Activated T-cell treated with anti-CD3 and anti-CD28 coated beads, Interleukin-2, amount 50 U/mL, for 72 hours (primary cell): ENCODE measurements around the gene SMIM10L2A. TPM values are rescaled to one million over a fixed set of nuclear protein-coding genes. Genes with fewer than 3 reads are reported as not detected.

Source experiments
- ATAC-seq, 2 donors: fragments of 150-1000 bp; cut with Tn5 transposase; replicated peaks in 1 of 2; 2 replicates each; pipeline ENCODE4 v1.10.0; 2021; ENCODE audit warnings: moderate library complexity in 2 of 2, mild to moderate bottlenecking in 1 of 2
- DNase-seq, 2 donors: peaks; one replicate each; pipeline ENCODE4 v3.0.0; 2021 to 2022; ENCODE audit warnings: mixed read lengths in 1 of 2
- H3K27ac Mint-ChIP-seq: one replicate; pipeline ENCODE4 v1.8.0; 2022; ENCODE audit warnings: mild to moderate bottlenecking, moderate library complexity, mixed read lengths
- H3K27me3 Mint-ChIP-seq: one replicate; pipeline ENCODE4 v1.8.0; 2022; ENCODE audit warnings: low read depth, mixed read lengths
- H3K36me3 Mint-ChIP-seq, 2 donors: one replicate each; pipeline ENCODE4 v1.8.0; 2022; ENCODE audit warnings: mixed read lengths in 2 of 2, mild to moderate bottlenecking in 1 of 2; ENCODE audit not compliant: insufficient read depth in 2 of 2
- H3K4me1 Mint-ChIP-seq: one replicate; pipeline ENCODE4 v1.8.0; 2022; ENCODE audit warnings: low read depth, mixed read lengths
- H3K4me3 Mint-ChIP-seq, 2 donors: one replicate each; pipeline ENCODE4 v1.8.0; 2022; ENCODE audit warnings: mild to moderate bottlenecking in 2 of 2, mixed read lengths in 2 of 2, moderate library complexity in 2 of 2
- H3K9me3 Mint-ChIP-seq, 2 donors: one replicate each; pipeline ENCODE4 v1.8.0; 2022; ENCODE audit warnings: mixed read lengths in 2 of 2
- total RNA-seq, 2 donors: library from RNA; stranded (reverse); gene quantifications; one replicate each; pipeline ENCODE4 v1.2.3, GENCODE V29; 2022

SMIM10L2A gene
- under 1 TPM; 0.24 to 0.44 TPM for total RNA-seq

- peak; percentile 59 to 76 for ATAC-seq
Measured at GRCh38 chrX:135421932-135422809, at the start of gene SMIM10L2A. Gene SMIM10L2A (plus strand): TSS chrX:135421944. CDS start chrX:135422132, 188 bp downstream.

GRCh38 chrX:135373357-135373756 is 48.4 kb upstream of the SMIM10L2A start:
- H3K27ac Mint-ChIP-seq = no peak overlapping the region
- H3K36me3 Mint-ChIP-seq = peaks cover 4 to 8% of the 10 kb centered on the region in 2 donors
- ATAC-seq = peak in 1 of 2 donors; percentile 15
- no peak for DNase-seq
- peaks cover 0 to 8% of the 10 kb centered on the region in 2 donors for H3K9me3 Mint-ChIP-seq
- peaks cover 8% of the 10 kb centered on the region for H3K27me3 Mint-ChIP-seq
- H3K4me1 Mint-ChIP-seq = peaks cover 6% of the 10 kb centered on the region
- H3K4me3 Mint-ChIP-seq = no peak overlapping the region

More at GRCh38 chrX:135421932-135422809, at the start of gene SMIM10L2A:
- H3K4me3 Mint-ChIP-seq = peak within 1 kb of the TSS; percentile 58 to 71
- no peaks in the 10 kb centered on the region for H3K4me1 Mint-ChIP-seq
- peak in 1 of 2 donors; percentile 8 for DNase-seq
- no peaks in the 10 kb centered on the region for H3K36me3 Mint-ChIP-seq
- H3K27me3 Mint-ChIP-seq = peaks cover 24% of the 10 kb centered on the region
- peaks cover 0 to 1% of the 10 kb centered on the region in 2 donors for H3K9me3 Mint-ChIP-seq
- no peak within 1 kb of the TSS for H3K27ac Mint-ChIP-seq

- DNase-seq (no peak), ATAC-seq (no peak)
- H3K27ac Mint-ChIP-seq = no peak overlapping the region
- H3K4me3 Mint-ChIP-seq = peak overlapping the region in 1 of 2 donors; percentile 5
- H3K4me1 Mint-ChIP-seq = peaks cover 25% of the 10 kb centered on the region
- peaks cover 0 to under 1% of the 10 kb centered on the region in 2 donors for H3K9me3 Mint-ChIP-seq
- H3K36me3 Mint-ChIP-seq = no peaks in the 10 kb centered on the region
- peaks cover 13% of the 10 kb centered on the region for H3K27me3 Mint-ChIP-seq
Measured at GRCh38 chrX:135382260-135382659, 39.5 kb upstream of the SMIM10L2A start.

- H3K27me3 Mint-ChIP-seq = peaks cover 15% of the 10 kb centered on the region
- no peaks in the 10 kb centered on the region for H3K36me3 Mint-ChIP-seq
- peak overlapping the region in 1 of 2 donors; percentile 70 for H3K4me3 Mint-ChIP-seq
- H3K9me3 Mint-ChIP-seq = peaks cover 0 to 1% of the 10 kb centered on the region in 2 donors
- H3K4me1 Mint-ChIP-seq = peaks cover 25% of the 10 kb centered on the region
- H3K27ac Mint-ChIP-seq = no peak overlapping the region
- ATAC-seq (peak; percentile 21), DNase-seq (no peak)
Measured at GRCh38 chrX:135383249-135383648, 38.5 kb upstream of the SMIM10L2A start.

GRCh38 chrX:135384161-135384836 is 37.4 kb upstream of the SMIM10L2A start:
- peaks cover 0 to 1% of the 10 kb centered on the region in 2 donors for H3K9me3 Mint-ChIP-seq
- H3K4me3 Mint-ChIP-seq = peak overlapping the region; percentile 60 to 70
- H3K27ac Mint-ChIP-seq = no peak overlapping the region
- DNase-seq (peak; percentile 19 to 40), ATAC-seq (peak; percentile 96 to 97)
- no peaks in the 10 kb centered on the region for H3K36me3 Mint-ChIP-seq
- peaks cover 26% of the 10 kb centered on the region for H3K4me1 Mint-ChIP-seq
- H3K27me3 Mint-ChIP-seq = peaks cover 15% of the 10 kb centered on the region

DNA sequence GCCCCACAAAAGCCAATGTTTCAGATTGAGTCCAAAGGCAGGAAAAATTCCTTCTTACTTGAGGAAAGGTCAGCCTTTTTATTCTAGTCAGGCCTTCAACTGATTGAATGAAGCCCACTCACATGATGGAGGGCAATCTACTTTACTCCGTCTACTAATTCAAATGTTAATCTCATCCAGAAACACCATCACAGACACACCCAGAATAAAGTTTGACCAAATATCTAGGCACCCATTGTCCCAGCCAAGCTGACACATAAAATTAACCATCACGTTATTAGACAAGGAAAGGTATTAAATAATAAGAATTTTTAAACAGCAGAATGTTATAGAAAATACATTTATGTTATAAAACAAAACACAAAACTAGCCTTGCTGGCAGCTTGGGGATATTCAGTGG is 32.9 kb upstream of the SMIM10L2A start:
- ATAC-seq (no peak), DNase-seq (no peak)
- H3K4me3 Mint-ChIP-seq = no peak overlapping the region
- H3K4me1 Mint-ChIP-seq = peaks cover 16% of the 10 kb centered on the region
- H3K36me3 Mint-ChIP-seq = no peaks in the 10 kb centered on the region
- peaks cover 0 to 1% of the 10 kb centered on the region in 2 donors for H3K9me3 Mint-ChIP-seq
- no peak overlapping the region for H3K27ac Mint-ChIP-seq
- peaks cover 13% of the 10 kb centered on the region for H3K27me3 Mint-ChIP-seq

DNA sequence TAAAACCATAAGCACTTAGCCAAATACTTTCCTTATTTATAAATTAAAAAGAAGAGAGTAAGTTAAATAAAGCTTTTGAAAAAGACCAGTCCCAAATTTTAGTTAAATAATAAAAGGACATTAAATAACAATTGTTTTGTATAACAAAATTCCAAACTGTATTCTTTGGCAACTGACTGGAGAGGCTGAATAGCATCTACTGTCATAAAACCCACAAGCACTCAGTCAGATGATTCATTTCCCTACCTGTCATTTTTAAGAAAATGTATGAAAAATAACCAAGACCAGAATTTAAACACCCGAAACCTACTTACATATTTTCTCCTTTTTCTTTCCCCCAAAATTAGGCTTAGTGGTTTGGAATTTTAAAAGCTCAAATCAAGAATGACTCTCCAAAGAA is 32.5 kb upstream of the SMIM10L2A start:
- Mint-ChIP-seq H3K36me3 (no peaks in the 10 kb centered on the region), H3K4me3 (peak overlapping the region in 1 of 2 donors; percentile 7), H3K4me1 (peaks cover 11% of the 10 kb centered on the region), H3K27me3 (peaks cover 13% of the 10 kb centered on the region), H3K9me3 (peaks cover 0 to 1% of the 10 kb centered on the region in 2 donors), H3K27ac (no peak overlapping the region)
- DNase-seq (no peak), ATAC-seq (no peak)

- peaks cover 0 to 1% of the 10 kb centered on the region in 2 donors for H3K9me3 Mint-ChIP-seq
- no peaks in the 10 kb centered on the region for H3K36me3 Mint-ChIP-seq
- H3K27me3 Mint-ChIP-seq = peaks cover 13% of the 10 kb centered on the region
- H3K4me3 Mint-ChIP-seq = peak overlapping the region in 1 of 2 donors; percentile 7
- ATAC-seq (no peak), DNase-seq (no peak)
- no peak overlapping the region for H3K27ac Mint-ChIP-seq
- H3K4me1 Mint-ChIP-seq = peaks cover 10% of the 10 kb centered on the region
Measured at GRCh38 chrX:135389717-135390116, 32.0 kb upstream of the SMIM10L2A start.

DNA sequence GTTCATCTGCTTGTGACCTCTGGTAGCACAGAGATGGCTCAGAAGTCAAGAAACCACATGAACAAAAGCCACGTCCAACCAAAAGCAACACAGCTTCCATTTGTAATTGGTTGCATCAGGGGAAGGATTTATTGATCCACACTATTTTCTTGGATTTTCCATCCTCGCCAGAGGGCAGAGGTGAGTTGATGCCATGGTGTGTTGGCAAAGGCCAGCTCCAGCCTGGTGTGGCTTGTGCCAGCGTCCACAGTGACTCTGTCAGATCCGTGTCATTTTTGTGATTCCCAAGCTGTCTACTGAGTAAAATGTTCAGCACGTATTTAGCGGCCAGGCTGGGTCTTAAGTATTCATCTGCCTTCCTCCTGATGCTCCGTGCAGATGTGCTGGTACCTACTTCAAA is 30.0 kb upstream of the SMIM10L2A start:
- ATAC-seq (no peak), DNase-seq (no peak)
- Mint-ChIP-seq H3K4me1 (peaks cover 14% of the 10 kb centered on the region), H3K27ac (no peak overlapping the region), H3K9me3 (peaks cover 0 to 1% of the 10 kb centered on the region in 2 donors), H3K36me3 (no peaks in the 10 kb centered on the region), H3K4me3 (no peak overlapping the region), H3K27me3 (peaks cover 14% of the 10 kb centered on the region)

GRCh38 chrX:135393051-135393450 is 28.7 kb upstream of the SMIM10L2A start:
- DNase-seq = no peak
- H3K36me3 Mint-ChIP-seq = no peaks in the 10 kb centered on the region
- H3K4me1 Mint-ChIP-seq = peaks cover 14% of the 10 kb centered on the region
- no peak for ATAC-seq
- no peak overlapping the region for H3K4me3 Mint-ChIP-seq
- H3K9me3 Mint-ChIP-seq = no peaks in the 10 kb centered on the region
- H3K27me3 Mint-ChIP-seq = peaks cover 15% of the 10 kb centered on the region
- H3K27ac Mint-ChIP-seq = no peak overlapping the region

GRCh38 chrX:135395064-135395463 is 26.7 kb upstream of the SMIM10L2A start:
- no peaks in the 10 kb centered on the region for H3K36me3 Mint-ChIP-seq
- H3K4me1 Mint-ChIP-seq = peaks cover 6% of the 10 kb centered on the region
- H3K27me3 Mint-ChIP-seq = peaks cover 11% of the 10 kb centered on the region
- DNase-seq (no peak), ATAC-seq (no peak)
- H3K4me3 Mint-ChIP-seq = no peak overlapping the region
- no peaks in the 10 kb centered on the region for H3K9me3 Mint-ChIP-seq
- H3K27ac Mint-ChIP-seq = no peak overlapping the region

- Mint-ChIP-seq H3K27me3 (peaks cover 11% of the 10 kb centered on the region), H3K36me3 (no peaks in the 10 kb centered on the region), H3K4me1 (peaks cover 4% of the 10 kb centered on the region), H3K4me3 (no peak overlapping the region), H3K27ac (no peak overlapping the region), H3K9me3 (no peaks in the 10 kb centered on the region)
- DNase-seq = no peak
- ATAC-seq = peak; percentile 49 to 60
Measured at GRCh38 chrX:135396109-135396508, 25.6 kb upstream of the SMIM10L2A start.

- peaks cover 4% of the 10 kb centered on the region for H3K4me1 Mint-ChIP-seq
- DNase-seq (no peak), ATAC-seq (peak in 1 of 2 donors; percentile 20)
- no peak overlapping the region for H3K4me3 Mint-ChIP-seq
- no peak overlapping the region for H3K27ac Mint-ChIP-seq
- no peaks in the 10 kb centered on the region for H3K9me3 Mint-ChIP-seq
- peaks cover 11% of the 10 kb centered on the region for H3K27me3 Mint-ChIP-seq
- H3K36me3 Mint-ChIP-seq = no peaks in the 10 kb centered on the region
Measured at GRCh38 chrX:135396566-135396965, 25.2 kb upstream of the SMIM10L2A start.
